HepG2 (cell line): ENCODE data around the gene NRSN2. TPM values are rescaled to one million over a fixed set of nuclear protein-coding genes. Genes with fewer than 3 reads are reported as not detected.
A peak's percentile ranks its signal among the peaks of the same experiment; 100 is the strongest.

Experiments used
- BCLAF1 ChIP-seq: fragments of 450-650 bp; IDR thresholded peaks from 2 replicates; pipeline ENCODE4 v1.6.1; 2017; ENCODE audit warnings: mild to moderate bottlenecking
- DZIP1 ChIP-seq: sonication (generic); formaldehyde crosslinking; IDR thresholded peaks from 2 replicates; pipeline ENCODE4 v1.5.0; 2020; ENCODE audit warnings: mild to moderate bottlenecking, missing genetic modification reagents
- HMGXB3 ChIP-seq: sonication (generic); formaldehyde crosslinking; IDR thresholded peaks from 2 replicates; pipeline ENCODE4 v1.4.0; 2020; ENCODE audit warnings: missing genetic modification reagents, borderline replicate concordance
- ZBTB46 ChIP-seq: sonication (generic); formaldehyde crosslinking; IDR thresholded peaks from 2 replicates; pipeline ENCODE4 v1.4.0; 2020; ENCODE audit warnings: mild to moderate bottlenecking, missing genetic modification reagents, borderline replicate concordance
- ZNF224 ChIP-seq: sonication (generic); formaldehyde crosslinking; IDR thresholded peaks from 2 replicates; pipeline ENCODE4 v1.5.0; 2020; ENCODE audit warnings: mild to moderate bottlenecking, missing genetic modification reagents
- ZNF567 ChIP-seq: sonication (generic); formaldehyde crosslinking; IDR thresholded peaks from 2 replicates; pipeline ENCODE4 v1.8.1; 2023; ENCODE audit warnings: mild to moderate bottlenecking, missing genetic modification reagents, borderline replicate concordance
- ZNF660 ChIP-seq: sonication (generic); formaldehyde crosslinking; IDR thresholded peaks from 2 replicates; pipeline ENCODE4 v1.5.1; 2020; ENCODE audit warnings: mild to moderate bottlenecking, low read depth, missing genetic modification reagents, borderline replicate concordance
- polyA plus RNA-seq, 8 experiments: library from polyadenylated mRNA; depleted of rRNA in 3 of 8; stranded (reverse) in 7 of 8; unstranded in 1 of 8; fragments of >200 nt; fragmentation: Illumina TruSeq in 4 of 8; extraction: Trizol in 4 of 8; gene quantifications; 2 replicates each; pipeline versions ENCODE4 v1.2.1 to v1.2.3, GENCODE V29; 2011 to 2016; ENCODE audit warnings: low read depth in 4 of 8, missing spikeins in 1 of 8, mixed read lengths in 1 of 8; ENCODE audit not compliant: insufficient read depth in 1 of 8
- total RNA-seq, 5 experiments: library from RNA; depleted of rRNA; stranded (reverse); fragments of >200 nt; fragmentation: Illumina TruSeq; extraction: Trizol; gene quantifications; 2 replicates each; pipeline ENCODE4 v1.2.3, GENCODE V29; 2016; ENCODE audit warnings: low read depth in 1 of 5
- TF ChIP-seq, protein P1 (sequence below): sonication (generic); formaldehyde crosslinking; IDR thresholded peaks from 2 replicates; pipeline ENCODE4 v1.8.1; 2022; ENCODE audit warnings: low read depth, mild to moderate bottlenecking, missing genetic modification reagents
- TF ChIP-seq, protein P2 (sequence below): sonication (generic); formaldehyde crosslinking; IDR thresholded peaks from 2 replicates; pipeline ENCODE4 v1.8.0; 2022; ENCODE audit warnings: missing genetic modification reagents, mild to moderate bottlenecking, inconsistent platforms, borderline replicate concordance

NRSN2 gene
- total and polyA plus RNA-seq, 2 of the 13 experiments (the other 11 are each of a cell fraction or from before 2014, with no cell fraction given): 32.3 to 49.4 TPM

DNA sequence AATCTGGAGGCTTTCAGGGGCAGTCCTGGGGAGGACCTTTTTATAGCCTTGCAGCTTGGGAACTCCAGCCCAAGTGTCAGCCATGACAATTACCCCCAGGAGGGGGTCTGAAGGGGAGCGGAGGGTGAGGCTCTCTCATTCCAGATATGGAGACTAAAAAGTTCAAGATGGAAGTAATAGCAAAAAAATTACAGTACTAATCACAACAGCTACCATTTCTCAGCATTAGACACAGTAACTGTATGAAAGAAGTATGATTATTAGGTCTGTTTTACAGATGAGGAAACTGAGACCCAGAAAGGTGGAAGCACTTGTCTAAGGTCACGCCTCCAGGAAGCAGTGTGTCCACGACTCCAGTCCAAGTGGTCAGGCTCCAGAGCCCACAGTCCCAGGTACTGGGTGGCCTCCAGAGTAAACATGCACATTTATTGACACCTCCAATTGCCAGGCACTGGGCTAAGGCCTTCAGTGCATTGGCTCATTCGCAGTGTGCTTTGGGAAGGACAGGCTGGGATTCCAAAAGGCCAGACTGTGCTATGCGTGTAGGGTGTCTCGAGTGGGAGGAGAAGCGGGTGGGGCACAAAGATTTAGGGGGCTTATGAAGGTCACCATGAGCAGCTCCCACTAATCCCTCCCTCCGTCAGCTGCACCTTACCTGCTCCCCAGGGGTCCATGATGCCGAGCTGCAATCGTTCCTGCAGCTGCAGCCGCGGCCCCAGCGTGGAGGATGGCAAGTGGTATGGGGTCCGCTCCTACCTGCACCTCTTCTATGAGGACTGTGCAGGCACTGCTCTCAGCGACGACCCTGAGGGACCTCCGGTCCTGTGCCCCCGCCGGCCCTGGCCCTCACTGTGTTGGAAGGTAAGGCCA is 2.3 kb downstream of the NRSN2 start (continued):
- TF ChIP-seq, protein P1, sequence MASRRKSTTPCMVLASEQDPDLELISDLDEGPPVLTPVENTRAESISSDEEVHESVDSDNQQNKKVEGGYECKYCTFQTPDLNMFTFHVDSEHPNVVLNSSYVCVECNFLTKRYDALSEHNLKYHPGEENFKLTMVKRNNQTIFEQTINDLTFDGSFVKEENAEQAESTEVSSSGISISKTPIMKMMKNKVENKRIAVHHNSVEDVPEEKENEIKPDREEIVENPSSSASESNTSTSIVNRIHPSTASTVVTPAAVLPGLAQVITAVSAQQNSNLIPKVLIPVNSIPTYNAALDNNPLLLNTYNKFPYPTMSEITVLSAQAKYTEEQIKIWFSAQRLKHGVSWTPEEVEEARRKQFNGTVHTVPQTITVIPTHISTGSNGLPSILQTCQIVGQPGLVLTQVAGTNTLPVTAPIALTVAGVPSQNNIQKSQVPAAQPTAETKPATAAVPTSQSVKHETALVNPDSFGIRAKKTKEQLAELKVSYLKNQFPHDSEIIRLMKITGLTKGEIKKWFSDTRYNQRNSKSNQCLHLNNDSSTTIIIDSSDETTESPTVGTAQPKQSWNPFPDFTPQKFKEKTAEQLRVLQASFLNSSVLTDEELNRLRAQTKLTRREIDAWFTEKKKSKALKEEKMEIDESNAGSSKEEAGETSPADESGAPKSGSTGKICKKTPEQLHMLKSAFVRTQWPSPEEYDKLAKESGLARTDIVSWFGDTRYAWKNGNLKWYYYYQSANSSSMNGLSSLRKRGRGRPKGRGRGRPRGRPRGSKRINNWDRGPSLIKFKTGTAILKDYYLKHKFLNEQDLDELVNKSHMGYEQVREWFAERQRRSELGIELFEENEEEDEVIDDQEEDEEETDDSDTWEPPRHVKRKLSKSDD: no peak
- TF ChIP-seq ZNF224 (no peak), ZNF660 (CRISPR knock-in tag) (no peak), BCLAF1 (no peak), ZBTB46 (no peak), DZIP1 (CRISPR knock-in tag) (no peak), ZNF567 (no peak), HMGXB3 (peak; percentile 84; the same call in 1 of the 2 replicates)
- TF ChIP-seq, protein P2, sequence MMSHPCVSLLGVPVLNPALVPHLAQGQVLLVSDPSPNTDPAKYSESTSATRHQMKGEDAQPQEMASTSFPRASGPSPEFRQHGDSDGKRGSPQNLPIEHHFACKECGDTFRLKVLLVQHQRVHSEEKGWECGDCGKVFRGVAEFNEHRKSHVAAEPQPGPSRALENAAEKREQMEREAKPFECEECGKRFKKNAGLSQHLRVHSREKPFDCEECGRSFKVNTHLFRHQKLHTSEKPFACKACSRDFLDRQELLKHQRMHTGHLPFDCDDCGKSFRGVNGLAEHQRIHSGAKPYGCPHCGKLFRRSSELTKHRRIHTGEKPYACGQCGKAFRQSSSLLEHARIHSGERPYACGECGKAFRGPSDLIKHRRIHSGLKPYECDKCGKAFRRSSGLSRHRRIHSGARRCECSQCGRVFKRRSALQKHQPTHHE (CRISPR knock-in tag): 0 out of 2 replicates have a peak, but pooled peaks have one; percentile 16
